A673 (cell line): ENCODE results near the gene SORD. TPM values are rescaled to one million over a fixed set of nuclear protein-coding genes. Genes with fewer than 3 reads are reported as not detected.
"Not testable (repeated sequence)": the region's sequence is repeated elsewhere in the genome, so short reads cannot be mapped to it uniquely, and the experiment has no call there.

Source experiments
- BruUV-seq: library from RNA; stranded (reverse); fragments of 400-500 nt; replicated peaks from 2 replicates; lab custom pipeline; 2021; lab: Mats Ljungman, UMichigan
- CTCF ChIA-PET: fragments of 300-600 bp; sonication (Branson Sonifier 250); formaldehyde crosslinking; loops from one replicate; lab custom pipeline; 2022; ENCODE audit warnings: antibody characterized with exemption; lab: Charles Lee
- POLR2A ChIA-PET: fragments of 300-600 bp; sonication (Branson Sonifier 250); formaldehyde crosslinking; loops from one replicate; lab custom pipeline; 2022; ENCODE audit warnings: antibody characterized with exemption; ENCODE audit not compliant: low non-redundant PET; lab: Charles Lee
- DNase-seq: peaks from one replicate; pipeline ENCODE4 v3.0.0-alpha.2; 2015; ENCODE audit warnings: low spot score
- H3K27ac ChIP-seq: fragments of 200-600 bp; sonication (generic); 2 replicates; pipeline ENCODE4 v1.5.1; 2016; ENCODE audit warnings: mixed run types, low read depth, mild to moderate bottlenecking, mixed read lengths, antibody characterized with exemption, low read length; ENCODE audit not compliant: poor library complexity, severe bottlenecking
- H3K27me3 ChIP-seq: fragments of 200-600 bp; sonication (generic); replicated peaks from 2 replicates; pipeline ENCODE4 v1.6.1; 2017; ENCODE audit warnings: mixed run types, low read depth, mild to moderate bottlenecking, mixed read lengths, antibody characterized with exemption, low read length; ENCODE audit not compliant: insufficient read depth, poor library complexity
- H3K36me3 ChIP-seq: fragments of 200-600 bp; sonication (generic); 2 replicates; pipeline ENCODE4 v1.6.1; 2016; ENCODE audit warnings: mixed run types, mild to moderate bottlenecking, mixed read lengths, antibody characterized with exemption, low read length; ENCODE audit not compliant: insufficient read depth, poor library complexity, severe bottlenecking
- H3K4me1 ChIP-seq: fragments of 200-600 bp; sonication (generic); 2 replicates; pipeline ENCODE4 v1.6.1; 2017; ENCODE audit warnings: mixed run types, mild to moderate bottlenecking, mixed read lengths, antibody characterized with exemption, low read length; ENCODE audit not compliant: insufficient read depth, poor library complexity, severe bottlenecking
- H3K4me3 ChIP-seq: fragments of 200-600 bp; sonication (generic); 2 replicates; pipeline ENCODE4 v1.5.1; 2016; ENCODE audit warnings: low read depth, mixed run types, mild to moderate bottlenecking, mixed read lengths, low read length; ENCODE audit not compliant: poor library complexity, severe bottlenecking
- H3K9me3 ChIP-seq: fragments of 200-600 bp; sonication (generic); 2 replicates; pipeline ENCODE4 v1.6.1; 2016; ENCODE audit warnings: mixed run types, low read depth, mild to moderate bottlenecking, mixed read lengths, antibody characterized with exemption, low read length; ENCODE audit not compliant: poor library complexity, severe bottlenecking
- CTCF ChIP-seq: fragments of 300-800, 200-600 bp; sonication (generic); conservative IDR thresholded peaks from 2 replicates; pipeline ENCODE4 v1.5.1; 2017; ENCODE audit warnings: low read depth, mild to moderate bottlenecking, antibody characterized with exemption, low read length, moderate library complexity, mixed read lengths
- EZH2 ChIP-seq: fragments of 200-600 bp; sonication (generic); IDR thresholded peaks from 2 replicates; pipeline ENCODE4 v1.6.1; 2017; ENCODE audit warnings: borderline replicate concordance, low read depth, mild to moderate bottlenecking, mixed read lengths, antibody characterized with exemption, low read length; ENCODE audit not compliant: poor library complexity, severe bottlenecking
- intact Hi-C: fragments of 100-400 bp; cut with micrococcal nuclease; formaldehyde crosslinking; loops from one replicate; pipeline ENCODE4 v1.10.0; 2022; ENCODE audit not compliant: unreplicated experiment
- total RNA-seq: library from RNA; stranded (reverse); gene quantifications from 2 replicates; pipeline ENCODE4 v1.2.3, GENCODE V29; 2021

SORD gene
- total RNA-seq, 1 experiment from 2014 or later: 286 TPM

GRCh38 chr15:45041538-45041937 is 18.5 kb downstream of the SORD start:
- BruUV-seq, H3K27ac ChIP-seq, POLR2A ChIA-PET, H3K4me3 ChIP-seq, intact Hi-C loops, H3K9me3 ChIP-seq, H3K27me3 ChIP-seq, DNase-seq, CTCF ChIA-PET: not testable (repeated sequence)
- Histone ChIP-seq H3K4me1 (peaks cover 22% of the 10 kb centered on the region), H3K36me3 (peaks cover 34% of the 10 kb centered on the region)

GRCh38 chr15:45042859-45043258 is 19.9 kb downstream of the SORD start:
- H3K9me3 ChIP-seq, DNase-seq, H3K27me3 ChIP-seq, H3K27ac ChIP-seq, POLR2A ChIA-PET, intact Hi-C loops, H3K4me3 ChIP-seq, CTCF ChIA-PET, BruUV-seq: not testable (repeated sequence)
- Histone ChIP-seq H3K4me1 (peaks cover 12% of the 10 kb centered on the region), H3K36me3 (peaks cover 39% of the 10 kb centered on the region)

DNA sequence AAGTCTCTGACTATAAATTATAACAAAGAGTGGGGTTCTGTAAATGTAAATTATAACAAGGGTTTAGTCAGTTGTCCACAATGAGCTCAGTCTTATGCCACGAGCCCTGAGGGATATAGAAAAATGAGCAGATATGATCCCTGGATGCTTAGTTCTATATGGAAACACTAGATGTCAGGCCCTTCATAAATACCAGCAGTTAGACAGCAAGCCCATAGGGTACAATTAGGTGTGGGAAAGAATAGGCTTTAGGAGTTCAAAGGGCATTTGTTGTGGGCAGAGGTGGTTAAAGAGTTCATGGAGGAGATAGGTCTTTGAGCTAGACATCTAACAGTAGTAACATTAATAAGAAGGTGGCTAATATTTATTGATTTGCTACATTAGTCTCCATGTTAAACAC is 21.3 kb downstream of the SORD start:
- POLR2A ChIA-PET, H3K4me3 ChIP-seq, DNase-seq, H3K9me3 ChIP-seq, CTCF ChIA-PET, H3K27me3 ChIP-seq, H3K27ac ChIP-seq, intact Hi-C loops, H3K4me1 ChIP-seq: not testable (repeated sequence)
- TSS peak; percentile 2 for BruUV-seq
- peaks cover 52% of the 10 kb centered on the region for H3K36me3 ChIP-seq

DNA sequence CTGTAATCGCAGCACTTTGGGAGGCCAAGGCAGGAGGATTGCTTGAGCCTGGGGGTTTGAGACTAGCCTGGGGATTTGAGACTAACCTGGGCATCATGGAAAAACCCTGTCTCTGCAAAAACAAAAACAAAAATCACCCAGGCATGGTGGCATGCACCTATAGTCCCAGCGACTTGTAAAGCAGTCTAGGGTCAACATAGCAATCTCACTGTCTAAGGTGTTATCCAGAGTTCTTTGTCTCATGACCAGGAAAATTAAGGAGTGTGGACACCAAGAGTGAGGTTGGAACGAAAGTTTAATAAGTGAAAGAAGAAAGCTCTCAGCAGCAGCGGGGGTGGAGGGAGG is 25.4 kb downstream of the SORD start:
- BruUV-seq, DNase-seq, intact Hi-C loops, H3K4me1 ChIP-seq, H3K4me3 ChIP-seq, H3K27ac ChIP-seq, H3K27me3 ChIP-seq, POLR2A ChIA-PET: not testable (repeated sequence)
- H3K36me3 ChIP-seq: peaks cover 78% of the 10 kb centered on the region
- peaks cover 13% of the 10 kb centered on the region for H3K9me3 ChIP-seq
- CTCF ChIA-PET: interaction anchor here (0.6 kb wide), 1 partner anchor 65 kb away, joined by 8 read pairs; no protein-coding TSS in a partner anchor

DNA sequence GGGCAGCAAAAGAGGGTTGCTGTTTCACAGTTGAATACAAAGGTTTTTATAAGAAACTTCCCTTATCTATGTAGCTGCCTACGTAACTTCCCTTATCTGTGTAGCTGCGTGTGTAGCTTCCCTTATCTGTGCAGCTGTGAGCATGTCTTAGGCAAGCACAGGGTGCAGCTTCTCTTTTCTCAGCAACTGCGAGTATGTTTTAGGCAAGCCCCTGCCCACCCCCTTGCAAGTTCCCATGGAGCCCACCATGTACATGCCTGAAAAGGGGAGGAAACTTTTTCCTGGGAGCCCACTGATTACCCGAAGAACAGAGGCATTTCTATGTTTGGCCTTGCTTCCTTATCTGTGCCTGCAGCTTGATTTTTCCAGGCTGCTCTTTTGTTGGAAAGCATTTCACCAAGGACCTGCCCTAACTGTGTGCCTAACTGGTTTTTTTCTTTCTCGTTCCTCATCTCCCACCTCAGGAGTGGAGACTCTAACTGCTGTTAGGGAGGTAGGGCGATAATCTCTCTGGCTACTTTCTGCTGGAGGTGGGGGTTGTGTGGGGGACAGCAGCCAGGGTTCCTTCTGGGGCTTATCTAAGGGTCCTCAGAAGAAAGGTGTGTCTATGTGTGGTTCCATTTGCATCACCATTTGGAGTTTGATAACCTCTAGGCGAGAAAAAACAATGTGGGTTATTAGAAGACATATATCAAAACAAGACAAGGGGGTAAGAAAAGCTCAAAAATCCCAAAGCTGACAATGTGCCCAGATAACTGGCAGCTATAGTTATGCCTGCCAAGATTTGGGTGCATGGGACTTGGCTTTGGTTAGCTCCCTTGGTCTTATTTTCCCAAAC is 26.0 kb downstream of the SORD start:
- DNase-seq: no peak
- Histone ChIP-seq H3K4me1 (no peaks in the 10 kb centered on the region), H3K4me3 (no peak overlapping the region), H3K27ac (no peak overlapping the region), H3K36me3 (peaks cover 78% of the 10 kb centered on the region), H3K9me3 (peaks cover 13% of the 10 kb centered on the region), H3K27me3 (no peaks in the 10 kb centered on the region)
- TF ChIP-seq CTCF (no peak), EZH2 (no peak)
- BruUV-seq: no TSS peak
- POLR2A ChIA-PET: no interaction called here
- CTCF ChIA-PET: interaction anchor here (0.6 kb wide), 1 partner anchor 64 kb away, joined by 8 read pairs; no protein-coding TSS in a partner anchor
- intact Hi-C loops: no loop called here
